Left ventricle myocardium superior (tissue), 1 donor: Measurements from ENCODE around the gene TPCN1. TPM values are rescaled to one million over a fixed set of nuclear protein-coding genes. Genes with fewer than 3 reads are reported as not detected.

Source experiments
- ATAC-seq: fragments of 200-7000 bp; cut with Tn5 transposase; one replicate; pipeline ENCODE4 v1.9.1; 2020; ENCODE audit warnings: mild to moderate bottlenecking, moderate library complexity
- DNase-seq: peaks from one replicate; pipeline ENCODE4 v3.0.0-alpha.2; 2020
- intact Hi-C: fragments of 100-400 bp; cut with micrococcal nuclease; formaldehyde crosslinking; loops from one replicate; pipeline ENCODE4 v1.11.0; 2022
- total RNA-seq: library from RNA; stranded (reverse); fragmentation: NEBNext Ultra II Directional; extraction: Animal tissue kit (Norgen Biotek cat#: 25700); gene quantifications from one replicate; pipeline ENCODE4 v1.2.1, GENCODE V29; 2021
- donor health status: DM: no; HTN: yes; CAD: no; lungs with severe emphysema.

Gene TPCN1
- total RNA-seq, 1 donor from 2014 or later = 145 TPM

DNA sequence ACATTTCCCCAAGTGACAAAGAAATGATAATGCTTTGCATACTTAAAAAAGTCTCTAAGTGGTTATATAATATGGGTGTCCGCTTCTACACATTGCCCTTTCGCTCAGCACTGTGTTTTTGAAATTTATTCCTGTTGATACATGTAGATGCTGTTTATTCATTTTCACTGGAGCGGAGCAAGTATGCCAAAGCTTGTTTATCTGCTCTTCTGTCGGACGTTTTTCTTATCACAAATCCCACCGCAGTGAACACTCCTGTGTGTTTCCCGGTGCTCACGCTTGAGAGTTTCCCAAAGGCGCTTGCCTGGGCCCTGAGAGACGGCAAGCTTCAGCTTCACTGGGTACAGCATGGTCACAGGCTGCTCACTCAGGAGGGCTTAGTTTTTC, 50.2 kb downstream of the TPCN1 start:
- ATAC-seq (no peak), DNase-seq (no peak)
- intact Hi-C loops = no loop called here

DNA sequence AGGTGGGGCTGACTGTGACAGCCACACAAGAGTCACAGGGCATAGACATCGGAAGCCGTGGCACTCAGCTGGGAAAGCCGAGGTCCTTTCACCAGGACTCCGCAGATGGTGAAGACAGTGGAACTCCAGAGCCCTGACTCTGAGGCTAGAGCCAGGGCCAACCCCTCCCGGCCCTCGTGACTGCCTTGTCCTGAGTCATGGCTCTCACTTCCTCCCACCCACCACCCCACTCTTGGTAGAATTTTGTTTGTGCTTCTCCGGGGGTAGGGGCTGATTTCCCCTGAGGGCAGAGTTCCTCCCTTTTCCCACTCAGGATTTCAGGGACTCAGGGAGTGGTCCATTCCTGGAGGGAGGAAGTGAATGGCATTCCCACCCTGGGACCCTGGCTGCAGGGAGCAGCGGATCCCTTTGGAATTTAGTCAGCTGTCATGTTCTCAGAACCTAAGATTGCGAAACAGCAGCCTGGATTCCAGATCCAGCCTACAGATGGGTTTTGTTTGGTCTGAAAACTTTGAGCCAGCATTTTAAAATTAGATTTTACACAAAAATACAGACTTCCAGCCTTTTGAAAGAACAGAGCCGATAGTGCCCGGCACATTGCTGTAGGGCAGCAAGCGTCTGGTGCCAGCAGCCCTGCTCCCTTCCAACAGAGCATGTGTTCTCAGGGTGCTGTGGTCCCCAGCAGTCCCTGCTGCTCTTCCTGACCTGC, 50.7 kb downstream of the TPCN1 start:
- DNase-seq (peak; percentile 88), ATAC-seq (peak; percentile 86)
- intact Hi-C loops = no loop called here

DNA sequence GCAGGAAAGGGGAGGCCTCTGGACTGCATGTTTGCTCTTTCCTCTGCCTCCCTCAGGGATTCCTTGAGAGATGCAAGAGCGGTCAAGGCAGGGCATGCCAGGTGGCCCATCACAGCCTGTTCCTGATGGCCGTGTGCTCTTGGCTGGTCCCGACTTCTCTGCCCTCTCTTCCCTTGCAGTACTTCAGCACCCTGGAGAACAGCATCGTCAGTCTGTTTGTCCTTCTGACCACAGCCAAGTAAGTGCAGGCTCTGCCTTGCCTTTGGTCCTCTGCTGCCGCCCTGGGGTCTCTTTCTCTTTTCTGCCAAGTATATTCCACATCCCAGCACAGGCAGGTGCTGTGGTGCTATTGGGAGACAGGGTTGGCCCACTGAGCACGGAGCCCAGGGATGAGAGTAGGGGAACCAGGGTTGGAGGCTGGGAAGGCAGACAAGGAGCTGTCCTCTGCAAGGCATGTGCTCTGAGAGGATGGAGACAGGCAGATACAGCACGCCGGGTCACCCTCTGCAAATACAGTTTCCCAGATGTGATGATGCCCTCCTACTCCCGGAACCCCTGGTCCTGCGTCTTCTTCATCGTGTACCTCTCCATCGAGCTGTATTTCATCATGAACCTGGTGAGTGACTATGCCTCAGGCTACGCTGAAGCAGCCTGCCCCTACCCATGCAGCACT, 51.9 kb downstream of the TPCN1 start:
- ATAC-seq (no peak), DNase-seq (no peak)
- intact Hi-C loops = no loop called here

DNA sequence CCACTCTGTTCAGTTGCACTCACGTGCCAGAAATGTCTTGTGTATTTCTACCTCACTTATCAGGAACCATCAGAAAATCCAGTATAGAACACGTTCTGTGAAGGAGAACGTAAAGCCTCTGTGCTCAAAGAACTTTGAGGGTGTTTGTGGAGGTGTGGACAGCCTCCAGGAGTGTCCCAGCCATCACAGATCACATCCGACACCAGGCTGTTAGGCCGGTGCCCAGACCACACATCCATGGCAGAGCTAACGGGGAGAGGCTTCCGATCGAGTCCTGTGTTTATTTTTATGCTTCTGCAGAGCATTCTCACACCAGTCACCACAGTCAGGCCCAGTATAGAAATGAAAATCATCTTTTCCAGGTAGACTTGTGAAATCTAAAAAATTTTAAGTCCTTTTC, 53.6 kb downstream of the TPCN1 start:
- peak; percentile 59 for ATAC-seq
- DNase-seq = peak; percentile 54
- intact Hi-C loops = no loop called here

DNA sequence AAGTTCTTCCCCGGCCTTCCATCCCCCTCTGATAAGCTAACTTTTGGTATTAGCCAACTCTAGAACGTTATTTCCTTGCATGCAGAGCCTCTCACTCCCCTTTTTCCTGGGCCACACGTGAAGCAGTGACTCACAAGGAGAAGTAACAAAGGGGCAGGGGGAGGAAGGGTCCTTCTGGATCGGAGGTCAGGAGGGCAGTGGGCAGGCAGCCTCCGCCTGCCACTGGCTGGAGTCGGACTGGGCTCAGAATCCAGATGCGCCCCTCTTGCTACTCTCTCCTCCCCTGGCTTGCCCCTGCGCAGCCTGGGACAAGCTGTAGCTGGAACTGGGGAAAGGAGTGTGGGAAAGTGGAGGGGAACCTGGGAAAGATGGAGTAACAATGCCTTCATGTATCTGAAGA, 55.0 kb downstream of the TPCN1 start:
- ATAC-seq = no peak
- DNase-seq = no peak
- intact Hi-C loops = no loop called here

DNA sequence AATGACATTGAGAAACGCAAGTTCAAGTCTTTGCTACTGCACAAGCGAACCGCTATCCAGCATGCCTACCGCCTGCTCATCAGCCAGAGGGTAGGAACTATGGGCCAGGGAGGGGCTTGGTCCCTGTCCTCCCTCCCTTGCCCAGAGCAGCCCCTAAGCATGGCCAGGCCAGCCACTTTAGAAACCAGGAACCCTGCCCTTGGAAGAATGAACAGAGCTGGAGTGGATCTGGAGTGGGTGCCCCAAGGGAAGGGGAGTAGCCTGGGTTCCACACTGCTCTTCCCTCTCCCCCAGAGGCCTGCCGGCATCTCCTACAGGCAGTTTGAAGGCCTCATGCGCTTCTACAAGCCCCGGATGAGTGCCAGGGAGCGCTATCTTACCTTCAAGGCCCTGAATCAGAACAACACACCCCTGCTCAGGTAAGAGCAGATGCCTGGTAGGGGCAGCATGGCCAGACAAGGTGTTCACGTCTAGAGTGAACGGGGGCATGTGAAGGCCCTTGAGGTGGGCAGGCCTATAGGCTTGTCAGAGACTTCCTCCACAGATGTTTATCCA, 55.8 kb downstream of the TPCN1 start:
- ATAC-seq = no peak
- no peak for DNase-seq
- intact Hi-C loops = no loop called here

DNA sequence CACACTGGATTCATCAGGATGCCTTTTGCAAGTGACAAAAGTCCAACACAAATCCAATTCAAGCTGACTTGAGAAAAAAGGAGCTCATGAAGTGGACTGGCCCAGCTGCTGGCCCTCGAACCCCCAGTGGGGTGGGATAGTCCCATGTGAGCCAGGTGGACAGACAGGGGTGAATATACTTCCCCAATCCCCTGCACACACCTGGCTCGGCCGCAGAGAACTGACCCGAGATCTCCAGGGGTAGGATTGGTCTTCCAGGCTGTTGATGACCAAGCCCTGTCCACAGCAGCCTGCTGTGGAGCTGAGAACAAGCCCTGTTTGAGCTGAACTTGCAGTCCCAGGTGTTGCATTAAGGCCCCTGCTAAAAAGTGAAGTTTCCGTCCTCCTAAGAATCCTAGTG, 56.2 kb downstream of the TPCN1 start:
- DNase-seq (no peak), ATAC-seq (no peak)
- intact Hi-C loops = no loop called here

DNA sequence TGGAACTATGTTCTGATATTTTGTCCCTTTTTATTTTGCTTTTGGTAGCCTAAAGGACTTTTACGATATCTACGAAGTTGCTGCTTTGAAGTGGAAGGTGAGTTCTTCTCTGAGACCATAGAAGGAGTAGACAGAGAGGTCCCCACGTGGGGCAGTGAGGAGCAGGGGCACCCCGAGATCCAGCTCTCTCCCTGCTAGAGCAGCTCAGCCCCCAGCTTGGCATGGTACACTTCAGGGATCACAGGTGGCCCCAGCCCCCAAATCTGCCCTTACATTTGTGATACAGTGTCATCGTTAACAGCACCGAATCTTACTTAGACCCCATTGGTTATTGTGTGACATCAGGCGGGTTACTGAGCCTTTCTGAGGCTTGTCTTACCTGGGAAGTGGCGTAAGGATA, 56.9 kb downstream of the TPCN1 start:
- ATAC-seq (no peak), DNase-seq (no peak)
- intact Hi-C loops = no loop called here

DNA sequence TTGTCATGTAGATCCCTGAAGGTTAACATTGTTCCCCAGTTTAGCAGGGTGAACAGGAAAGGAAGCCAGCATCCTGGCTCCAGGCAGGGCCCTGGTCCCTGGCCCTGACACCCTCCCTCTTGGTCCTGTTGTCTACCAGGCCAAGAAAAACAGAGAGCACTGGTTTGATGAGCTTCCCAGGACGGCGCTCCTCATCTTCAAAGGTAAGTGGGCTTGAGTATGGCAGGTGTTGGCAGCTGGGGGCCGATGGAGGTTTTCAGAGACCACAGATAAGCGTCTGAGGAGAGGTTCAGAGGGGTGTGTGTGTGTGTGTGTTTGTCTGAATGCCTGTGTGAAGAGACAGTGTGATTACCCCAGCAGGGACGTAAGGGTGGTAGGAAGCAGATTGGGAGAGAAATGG, 57.4 kb downstream of the TPCN1 start:
- intact Hi-C loops = no loop called here
- ATAC-seq (no peak), DNase-seq (no peak)

DNA sequence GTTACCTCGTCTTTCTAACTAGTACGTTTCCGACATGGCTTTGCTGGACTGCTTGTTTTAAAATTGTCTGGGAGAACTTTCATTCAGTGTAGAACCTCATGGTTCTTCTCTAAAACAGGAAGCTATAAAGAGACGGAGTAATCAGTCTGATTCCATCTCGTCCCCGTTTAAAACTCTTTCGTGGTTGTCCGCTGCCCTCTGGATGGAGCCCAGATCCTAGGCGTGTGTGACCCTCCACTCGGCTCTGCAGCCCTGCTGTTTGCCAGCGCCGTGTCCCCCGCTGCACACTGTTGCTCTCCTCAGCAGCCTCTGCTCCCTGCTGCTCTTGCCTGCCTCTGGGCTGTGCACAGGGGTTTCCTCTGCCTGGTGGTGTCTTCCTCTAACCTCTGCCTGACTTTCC, 63.5 kb downstream of the TPCN1 start:
- ATAC-seq (no peak), DNase-seq (no peak)
- intact Hi-C loops = no loop called here

DNA sequence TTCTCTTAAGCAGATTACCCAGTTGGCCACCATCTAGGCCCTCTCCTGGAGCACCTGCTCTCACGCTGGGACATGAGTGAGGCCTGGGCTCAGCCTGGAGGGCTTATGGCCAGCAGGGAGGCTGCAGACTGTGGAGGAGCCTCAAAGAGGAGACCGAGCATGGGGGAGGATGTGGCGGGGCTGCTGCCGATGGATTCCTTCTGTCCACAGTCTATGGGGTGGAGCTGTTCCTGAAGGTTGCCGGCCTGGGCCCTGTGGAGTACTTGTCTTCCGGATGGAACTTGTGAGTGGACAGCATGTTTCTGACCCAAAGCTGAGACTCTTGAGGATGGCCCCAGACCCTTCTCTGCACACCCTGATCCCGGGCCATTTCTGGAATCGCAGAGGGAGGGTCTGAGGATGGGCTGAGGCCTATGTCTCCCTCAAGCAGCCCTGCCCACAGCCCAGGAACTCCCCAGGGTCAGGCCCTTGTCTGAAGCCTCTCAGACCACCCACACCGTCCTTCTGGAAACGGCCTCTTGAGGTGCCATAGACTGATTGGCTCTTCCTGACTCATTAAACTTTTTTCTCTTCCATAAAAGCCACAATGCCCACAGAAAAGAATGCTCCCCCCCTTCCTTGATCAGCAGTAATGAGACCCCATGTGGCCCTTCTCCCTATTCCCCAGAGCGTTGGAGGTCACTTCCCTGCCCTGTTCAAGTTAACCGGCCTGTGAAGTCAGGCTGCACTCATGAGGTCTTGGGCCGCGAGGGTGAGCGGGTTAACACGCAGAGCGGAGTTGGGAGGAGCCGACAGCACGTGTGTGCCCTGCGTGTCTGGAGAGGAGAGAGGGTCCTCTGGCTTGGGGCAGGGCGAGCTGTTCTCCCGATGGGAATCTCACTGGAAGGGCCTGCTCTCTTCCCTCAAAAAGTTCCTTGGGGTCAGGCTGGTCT, 64.7 kb downstream of the TPCN1 start:
- no peak for DNase-seq
- intact Hi-C loops = no loop called here
- peak; percentile 29 for ATAC-seq

DNA sequence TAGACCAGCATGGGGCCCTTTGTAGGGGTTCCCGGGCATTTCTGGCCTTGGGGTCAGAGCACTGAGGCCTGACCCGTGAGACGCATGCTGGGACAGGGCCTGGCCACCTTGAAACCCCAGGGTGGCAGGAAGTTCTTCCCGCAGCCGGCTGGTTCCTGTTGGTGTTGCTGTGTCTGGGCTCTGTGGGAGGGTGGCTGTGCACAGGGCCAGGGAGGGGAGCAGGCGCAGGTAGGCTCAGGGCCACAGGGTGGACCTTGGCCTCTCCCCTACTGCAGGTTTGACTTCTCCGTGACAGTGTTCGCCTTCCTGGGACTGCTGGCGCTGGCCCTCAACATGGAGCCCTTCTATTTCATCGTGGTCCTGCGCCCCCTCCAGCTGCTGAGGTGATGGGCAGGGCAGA, 65.4 kb downstream of the TPCN1 start:
- DNase-seq (no peak), ATAC-seq (no peak)
- intact Hi-C loops = no loop called here

DNA sequence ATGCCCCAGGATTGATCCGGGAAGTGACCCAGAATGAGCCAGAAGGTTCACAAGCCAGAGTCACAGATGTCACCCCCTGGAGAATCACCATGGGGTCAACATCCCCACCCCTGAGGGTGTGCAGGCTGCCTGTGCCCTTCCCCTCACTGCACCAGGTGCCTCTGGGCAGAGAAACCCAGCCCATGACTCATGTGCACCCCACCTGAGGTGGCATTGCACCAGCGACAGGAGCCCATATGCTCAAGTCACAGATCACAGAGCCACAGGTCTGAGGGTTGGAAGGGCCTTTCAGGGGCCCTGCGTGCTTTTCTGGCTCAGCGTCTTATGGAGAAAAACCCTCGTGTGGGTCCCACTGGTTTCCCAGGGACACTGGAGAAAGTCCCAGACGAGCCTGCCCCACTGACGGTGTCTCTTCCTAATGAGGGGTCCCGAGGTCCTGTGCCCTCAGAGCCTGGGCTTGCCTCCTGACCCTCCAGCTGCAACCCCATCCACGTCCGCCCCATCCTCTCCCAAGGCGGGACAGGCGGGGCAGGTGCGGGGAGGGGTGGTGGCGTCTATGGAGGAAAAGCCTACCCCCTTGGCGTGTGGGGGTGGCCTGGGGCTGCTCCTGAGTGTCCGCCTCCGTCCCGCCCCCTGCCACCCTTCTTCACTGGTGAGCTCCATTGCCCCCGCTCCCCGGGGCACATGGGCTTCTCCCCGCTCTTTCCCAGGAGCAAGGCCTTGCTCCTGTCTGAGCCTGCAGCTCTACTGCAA, 66.1 kb downstream of the TPCN1 start:
- no peak for DNase-seq
- intact Hi-C loops = no loop called here
- no peak for ATAC-seq

DNA sequence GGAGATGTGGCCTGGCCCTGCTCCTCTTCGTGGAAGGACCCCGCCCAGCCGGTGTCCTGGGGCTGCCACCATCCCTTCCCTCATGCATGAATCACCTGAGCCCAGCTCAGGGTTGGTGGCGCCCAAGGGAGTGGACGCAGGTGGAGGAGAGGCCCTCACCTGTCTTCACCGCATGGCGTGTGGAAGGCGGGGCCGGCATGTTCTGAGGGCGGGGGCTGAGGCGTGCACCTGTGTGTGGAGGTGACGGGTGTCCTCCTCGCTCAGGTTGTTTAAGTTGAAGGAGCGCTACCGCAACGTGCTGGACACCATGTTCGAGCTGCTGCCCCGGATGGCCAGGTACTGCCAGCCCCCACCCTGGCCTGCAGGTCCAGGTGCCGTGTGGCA, 66.6 kb downstream of the TPCN1 start:
- no peak for ATAC-seq
- no peak for DNase-seq
- intact Hi-C loops = no loop called here

DNA sequence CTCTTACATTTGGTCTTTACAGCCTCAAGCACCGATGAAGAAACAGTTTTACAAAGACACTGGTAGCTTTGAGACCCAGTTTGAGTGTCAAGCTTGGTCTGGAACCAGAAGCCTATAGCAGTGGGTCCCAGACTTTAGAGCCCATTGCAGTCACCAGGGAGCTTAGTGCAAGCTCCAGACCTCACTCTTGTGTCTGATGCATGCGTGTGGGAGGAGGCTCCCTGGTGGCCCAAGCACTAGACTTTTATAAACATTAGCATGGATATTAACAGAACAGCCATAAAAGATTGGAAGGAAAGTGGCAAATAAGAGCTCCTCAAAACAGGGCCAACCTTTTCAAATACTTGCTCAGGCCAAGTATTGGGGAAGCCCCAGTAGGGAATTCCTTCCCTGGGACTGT, 68.1 kb downstream of the TPCN1 start:
- intact Hi-C loops = no loop called here
- no peak for ATAC-seq
- DNase-seq = no peak

DNA sequence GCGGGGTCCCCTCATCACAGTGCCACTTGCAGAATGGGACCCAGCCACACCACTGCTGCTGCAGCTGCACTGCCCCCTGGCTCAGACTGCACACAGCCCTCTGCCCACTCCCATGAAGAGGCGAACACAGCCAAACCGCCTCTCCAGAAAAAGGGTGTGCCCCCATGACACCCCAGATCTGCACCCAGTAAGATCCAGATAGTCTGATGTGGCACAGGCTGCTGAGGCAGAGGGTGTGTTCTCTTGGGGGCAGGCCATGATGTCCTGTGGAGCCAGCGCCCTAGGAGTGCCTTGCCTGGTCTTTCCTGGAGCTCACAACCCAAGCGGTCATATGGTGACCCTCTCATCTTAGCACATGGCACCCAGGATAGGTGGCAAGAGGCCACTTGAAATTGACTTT, 69.2 kb downstream of the TPCN1 start:
- DNase-seq (no peak), ATAC-seq (no peak)
- intact Hi-C loops = no loop called here

DNA sequence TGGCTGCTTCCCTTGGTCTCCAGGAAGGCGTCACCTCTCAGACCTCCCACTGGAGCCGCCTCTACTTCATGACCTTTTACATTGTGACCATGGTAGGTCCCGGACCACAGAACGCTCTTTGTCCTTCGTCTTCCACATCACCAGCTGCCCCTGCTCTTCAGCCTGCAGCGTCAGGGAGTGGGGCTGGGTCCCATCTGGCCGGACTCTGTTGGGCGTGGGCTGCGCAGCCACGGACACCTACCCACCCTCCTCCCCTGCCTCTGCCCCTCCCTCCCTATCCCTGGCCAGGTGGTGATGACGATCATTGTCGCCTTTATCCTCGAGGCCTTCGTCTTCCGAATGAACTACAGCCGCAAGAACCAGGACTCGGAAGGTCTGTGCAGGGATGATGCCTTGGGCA, 70.3 kb downstream of the TPCN1 start:
- no peak for ATAC-seq
- intact Hi-C loops = no loop called here
- DNase-seq = no peak

DNA sequence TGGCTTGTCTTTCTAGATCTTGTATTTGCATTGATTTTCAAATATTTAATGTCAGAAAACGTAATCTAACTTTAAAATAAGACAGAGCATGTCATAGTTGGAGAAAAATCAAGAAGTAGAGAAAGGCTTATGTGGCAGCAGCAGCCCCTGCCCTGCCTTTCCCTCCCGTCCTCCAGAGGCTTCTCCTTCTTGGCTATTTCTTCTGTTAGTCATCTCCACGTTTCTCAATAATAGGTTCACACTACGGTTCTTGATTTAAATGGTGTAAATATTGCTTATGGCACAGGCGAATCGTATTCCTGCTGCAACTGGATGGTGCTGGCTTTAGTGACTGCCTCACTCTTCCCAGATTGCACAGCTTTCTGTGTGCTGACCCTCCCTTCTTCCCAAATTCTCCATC, 70.8 kb downstream of the TPCN1 start:
- ATAC-seq (no peak), DNase-seq (no peak)
- intact Hi-C loops = no loop called here

DNA sequence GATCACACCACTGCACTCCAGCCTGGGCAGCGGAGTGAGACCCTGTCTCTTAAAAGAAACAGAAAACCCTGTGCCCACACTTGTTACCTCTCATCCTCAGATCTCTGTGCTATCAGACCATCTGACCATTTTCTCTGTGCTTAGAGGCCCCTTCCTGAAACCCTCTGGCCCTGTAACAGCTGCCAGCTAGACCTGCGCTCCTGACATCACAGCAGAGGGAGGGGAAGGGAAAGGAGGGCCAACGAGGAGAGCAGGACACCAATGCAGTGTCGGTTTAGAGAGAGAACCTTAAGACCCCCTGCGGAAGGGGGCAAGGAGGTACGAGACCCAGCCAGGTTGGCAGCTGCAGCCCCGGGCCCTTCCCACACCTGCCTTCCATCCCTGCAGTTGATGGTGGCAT, 71.3 kb downstream of the TPCN1 start:
- intact Hi-C loops = no loop called here
- ATAC-seq = no peak
- no peak for DNase-seq
